CD14-positive monocyte (primary cell): Measurements from ENCODE around the gene CEP126. TPM values are rescaled to one million over a fixed set of nuclear protein-coding genes. Genes with fewer than 3 reads are reported as not detected.

ENCODE experiments used
- DNase-seq, 3 donors: peaks; one replicate each; pipeline ENCODE4 v3.0.0-alpha.2; 2011 to 2022
- H2AFZ ChIP-seq: 2 replicates; pipeline ENCODE4 v1.6.0; 2012; ENCODE audit warnings: mild to moderate bottlenecking, low read depth, low read length, inconsistent platforms; ENCODE audit not compliant: insufficient read depth, poor library complexity, severe bottlenecking
- H3K27ac ChIP-seq, 2 donors: 1 replicate in 1 of 2; 2 replicates in 1 of 2; pipeline ENCODE4 v1.5.1; 2012 to 2013; ENCODE audit warnings: low read length in 2 of 2, control low read depth in 1 of 2, inconsistent platforms in 1 of 2, low read depth in 1 of 2, mild to moderate bottlenecking in 1 of 2
- H3K27me3 ChIP-seq, 2 donors: one replicate each; pipeline versions ENCODE4 v1.6.0 to v1.6.1; 2011 to 2013; ENCODE audit warnings: low read length in 2 of 2; ENCODE audit not compliant: control insufficient read depth in 2 of 2, insufficient read depth in 2 of 2
- H3K36me3 ChIP-seq, 2 donors: replicated peaks in 1 of 2; 1 replicate in 1 of 2; 2 replicates in 1 of 2; pipeline versions ENCODE4 v1.5.1 to v1.6.1; 2012 to 2013; ENCODE audit warnings: low read length in 2 of 2, control low read depth in 1 of 2, inconsistent platforms in 1 of 2, mild to moderate bottlenecking in 1 of 2; ENCODE audit not compliant: insufficient read depth in 2 of 2, control insufficient read depth in 1 of 2
- H3K4me1 ChIP-seq, 2 donors: 1 replicate in 1 of 2; 2 replicates in 1 of 2; pipeline versions ENCODE4 v1.5.1 to v1.6.1; 2012 to 2013; ENCODE audit warnings: low read length in 2 of 2, control low read depth in 1 of 2, inconsistent platforms in 1 of 2, mild to moderate bottlenecking in 1 of 2, moderate library complexity in 1 of 2; ENCODE audit not compliant: insufficient read depth in 2 of 2, control insufficient read depth in 1 of 2
- H3K4me2 ChIP-seq: replicated peaks from 2 replicates; pipeline ENCODE3; 2012; ENCODE audit warnings: low read length, moderate library complexity, mild to moderate bottlenecking; ENCODE audit not compliant: poor library complexity, severe bottlenecking; ENCODE audit errors: extremely low read depth
- H3K4me3 ChIP-seq, 3 experiments: fragments of 200-600 bp in 1 of 3; sonication (generic) in 1 of 3; replicated peaks in 1 of 3; 1 replicate in 2 of 3; 2 replicates in 1 of 3; pipeline ENCODE4 v1.5.1; 2011 to 2013; ENCODE audit warnings: low read length in 3 of 3, mild to moderate bottlenecking in 3 of 3, control low read depth in 2 of 3, low read depth in 2 of 3, inconsistent platforms in 1 of 3, moderate library complexity in 1 of 3
- H3K79me2 ChIP-seq: 2 replicates; pipeline ENCODE4 v1.6.0; 2012; ENCODE audit warnings: mild to moderate bottlenecking, control low read depth, inconsistent platforms, low read length, moderate library complexity; ENCODE audit not compliant: insufficient read depth
- H3K9ac ChIP-seq: 2 replicates; pipeline ENCODE4 v1.6.0; 2017; ENCODE audit warnings: low read length, mild to moderate bottlenecking; ENCODE audit not compliant: insufficient read depth, poor library complexity, severe bottlenecking
- H3K9me3 ChIP-seq, 2 donors: replicated peaks in 1 of 2; 1 replicate in 1 of 2; 2 replicates in 1 of 2; pipeline versions ENCODE4 v1.5.1 to v1.6.1; 2012 to 2013; ENCODE audit warnings: low read length in 2 of 2, control low read depth in 1 of 2; ENCODE audit not compliant: control insufficient read depth in 1 of 2, insufficient read depth in 1 of 2
- H4K20me1 ChIP-seq: 2 replicates; pipeline ENCODE4 v1.6.0; 2012; ENCODE audit warnings: mild to moderate bottlenecking, low read length, control low read depth, moderate library complexity; ENCODE audit not compliant: insufficient read depth
- H3K27ac Mint-ChIP-seq, 7 donors: one replicate each; pipeline ENCODE4 v1.8.0; 2020; ENCODE audit warnings: mild to moderate bottlenecking in 7 of 7, mixed read lengths in 7 of 7, moderate library complexity in 6 of 7, inconsistent platforms in 2 of 7
- H3K27me3 Mint-ChIP-seq, 3 donors: one replicate each; pipeline ENCODE4 v1.8.0; 2021 to 2022; ENCODE audit warnings: low read depth in 3 of 3, mild to moderate bottlenecking in 3 of 3, mixed read lengths in 3 of 3, moderate library complexity in 3 of 3, inconsistent platforms in 1 of 3
- H3K36me3 Mint-ChIP-seq, 2 donors: one replicate each; pipeline ENCODE4 v1.8.0; 2020; ENCODE audit warnings: mixed read lengths in 2 of 2, inconsistent platforms in 1 of 2, mild to moderate bottlenecking in 1 of 2
- H3K4me1 Mint-ChIP-seq: one replicate; pipeline ENCODE4 v1.8.0; 2020; ENCODE audit warnings: mild to moderate bottlenecking, mixed read lengths
- H3K4me3 Mint-ChIP-seq, 2 donors: one replicate each; pipeline ENCODE4 v1.8.0; 2020; ENCODE audit warnings: mild to moderate bottlenecking in 2 of 2, mixed read lengths in 2 of 2, moderate library complexity in 1 of 2
- H3K9me3 Mint-ChIP-seq, 7 donors: one replicate each; pipeline ENCODE4 v1.8.0; 2020 to 2022; ENCODE audit warnings: mixed read lengths in 7 of 7, mild to moderate bottlenecking in 6 of 7, moderate library complexity in 6 of 7, inconsistent platforms in 2 of 7
- CTCF ChIP-seq: fragments of 200-600 bp; IDR thresholded peaks from one replicate; pipeline ENCODE4 v1.8.0; 2022; ENCODE audit warnings: antibody characterized with exemption, mild to moderate bottlenecking
- WGBS: methylation state at CpG from one replicate; pipeline ENCODE4 v1.1.5; 2013; ENCODE audit warnings: missing lambda C conversion rate; ENCODE audit not compliant: insufficient coverage; 5-methylcytosine and 5-hydroxymethylcytosine counted together
- intact Hi-C, 2 donors: fragments of 100-400 bp; cut with micrococcal nuclease; formaldehyde crosslinking; loops; one replicate each; pipeline versions ENCODE4 v1.15.0 to v1.15.1; 2023
- polyA plus RNA-seq, 3 donors: library from polyadenylated mRNA; depleted of rRNA in 1 of 3; unstranded in 2 of 3; stranded (reverse) in 1 of 3; fragments of 300-500 nt in 2 of 3; fragments of >200 nt in 1 of 3; fragmentation: Illumina TruSeq in 2 of 3; gene quantifications; 1 replicate in 2 of 3; 2 replicates in 1 of 3; pipeline ENCODE4 v1.2.3, GENCODE V29; 2012 to 2021

Gene CEP126
- polyA plus RNA-seq, 3 donors, result 0.02 to 0.52 TPM; not detected in 1

DNA sequence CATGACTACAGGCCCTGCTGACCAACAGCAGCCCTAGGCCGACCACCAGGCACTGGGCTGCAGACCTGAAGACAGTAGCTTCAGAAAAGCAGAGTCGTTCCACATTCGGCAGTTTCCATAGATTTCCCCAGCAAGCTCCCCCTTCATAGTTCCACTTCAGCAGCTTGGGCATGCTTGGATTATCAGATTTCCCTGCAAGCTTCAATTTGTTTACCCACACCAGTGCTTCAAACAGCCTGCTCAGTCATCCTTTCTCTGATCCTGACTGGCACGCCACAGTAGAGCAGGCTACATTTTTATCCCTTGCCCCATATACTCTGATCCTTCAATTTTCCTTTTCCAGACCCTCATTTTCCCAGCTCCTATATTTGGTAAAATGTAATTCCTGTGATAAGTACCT lies 81.3 kb downstream of the CEP126 start:
- no peaks in the 10 kb centered on the region for H3K36me3 Mint-ChIP-seq
- Histone ChIP-seq H3K27me3 (no peaks in the 10 kb centered on the region), H3K79me2 (no peaks in the 10 kb centered on the region), H3K27ac (no peak overlapping the region), H3K4me2 (no peak overlapping the region), H3K36me3 (no peaks in the 10 kb centered on the region), H3K9me3 (no peaks in the 10 kb centered on the region), H2AFZ (no peak overlapping the region), H3K4me3 (no peak overlapping the region), H4K20me1 (no peaks in the 10 kb centered on the region), H3K9ac (no peak overlapping the region), H3K4me1 (no peaks in the 10 kb centered on the region)
- peaks cover 0 to 3% (median 2%) of the 10 kb centered on the region in 7 donors for H3K9me3 Mint-ChIP-seq
- no peak for DNase-seq
- H3K4me1 Mint-ChIP-seq, result no peaks in the 10 kb centered on the region
- 100% methylated on average over 3 of the region's 4 CpGs for WGBS
- no peak overlapping the region for H3K27ac Mint-ChIP-seq
- TF ChIP-seq CTCF, result no peak
- H3K27me3 Mint-ChIP-seq, result peaks cover 0 to 2% (median 1%) of the 10 kb centered on the region in 3 donors
- intact Hi-C loops, result no loop called here
- H3K4me3 Mint-ChIP-seq, result no peak overlapping the region

DNA sequence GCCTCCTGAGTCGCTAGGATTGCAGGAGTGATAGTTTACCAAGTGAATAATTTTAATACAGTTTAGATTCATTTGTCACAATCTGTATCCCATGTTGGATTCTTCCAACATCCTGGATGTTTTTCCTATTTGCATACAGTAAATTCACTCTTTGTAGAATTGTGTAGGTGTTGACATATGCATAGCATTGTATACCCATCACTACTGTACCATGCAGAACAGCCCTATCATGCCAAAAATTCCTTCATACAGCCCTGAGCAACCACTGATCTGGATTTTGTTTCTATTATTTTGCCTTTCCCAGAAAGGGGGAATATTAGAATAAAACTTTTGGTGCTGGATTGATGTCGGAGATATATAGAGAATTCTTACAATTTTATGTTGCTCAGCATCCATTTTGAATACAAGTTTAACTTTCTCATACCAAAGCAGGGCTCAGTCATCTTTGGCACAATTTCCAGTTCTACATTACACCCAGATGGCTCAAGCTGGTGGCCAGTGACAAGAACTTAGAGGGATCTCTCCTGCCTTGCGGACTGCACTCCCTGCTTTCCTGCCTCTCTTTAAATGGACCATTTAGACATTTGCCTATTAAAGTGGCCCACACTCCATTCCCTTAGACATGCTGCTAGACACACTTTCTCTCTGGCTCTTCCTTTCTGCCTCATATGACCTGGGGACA lies 87.0 kb downstream of the CEP126 start:
- no peaks in the 10 kb centered on the region for H3K4me1 Mint-ChIP-seq
- intact Hi-C loops, result loop anchor here (10.0 kb wide), 1 partner anchor 137 kb away; no protein-coding TSS in a partner anchor

More for the DNA sequence above, 87.0 kb downstream of the CEP126 start:
- H3K79me2 ChIP-seq, result no peaks in the 10 kb centered on the region
- H3K27me3 Mint-ChIP-seq, result peaks cover 0 to 4% (median 0%) of the 10 kb centered on the region in 3 donors
- no peak overlapping the region for H2AFZ ChIP-seq
- H3K27ac Mint-ChIP-seq, result no peak overlapping the region
- no peaks in the 10 kb centered on the region for H3K36me3 ChIP-seq
- H3K9me3 Mint-ChIP-seq, result no peaks in the 10 kb centered on the region
- H3K9me3 ChIP-seq, result no peaks in the 10 kb centered on the region
- no peak overlapping the region for H3K27ac ChIP-seq
- DNase-seq, result no peak
- H3K4me3 Mint-ChIP-seq, result no peak overlapping the region
- H3K9ac ChIP-seq, result no peak overlapping the region
- no peak overlapping the region for H3K4me2 ChIP-seq
- H3K4me3 ChIP-seq, result no peak overlapping the region
- 89% methylated on average over 1 of the region's 3 CpGs for WGBS
- no peaks in the 10 kb centered on the region for H3K4me1 ChIP-seq
- H4K20me1 ChIP-seq, result no peaks in the 10 kb centered on the region
- H3K36me3 Mint-ChIP-seq, result no peaks in the 10 kb centered on the region
- no peak for TF ChIP-seq CTCF
- no peaks in the 10 kb centered on the region for H3K27me3 ChIP-seq
